Measurements from ENCODE around the gene PLEKHA8. TPM values are rescaled to one million over a fixed set of nuclear protein-coding genes. Genes with fewer than 3 reads are reported as not detected.
A peak's percentile ranks its signal among the peaks of the same experiment; 100 is the strongest.

PLEKHA8 gene
- total RNA-seq, 1 experiment from 2014 or later: 29.2 TPM

DNA sequence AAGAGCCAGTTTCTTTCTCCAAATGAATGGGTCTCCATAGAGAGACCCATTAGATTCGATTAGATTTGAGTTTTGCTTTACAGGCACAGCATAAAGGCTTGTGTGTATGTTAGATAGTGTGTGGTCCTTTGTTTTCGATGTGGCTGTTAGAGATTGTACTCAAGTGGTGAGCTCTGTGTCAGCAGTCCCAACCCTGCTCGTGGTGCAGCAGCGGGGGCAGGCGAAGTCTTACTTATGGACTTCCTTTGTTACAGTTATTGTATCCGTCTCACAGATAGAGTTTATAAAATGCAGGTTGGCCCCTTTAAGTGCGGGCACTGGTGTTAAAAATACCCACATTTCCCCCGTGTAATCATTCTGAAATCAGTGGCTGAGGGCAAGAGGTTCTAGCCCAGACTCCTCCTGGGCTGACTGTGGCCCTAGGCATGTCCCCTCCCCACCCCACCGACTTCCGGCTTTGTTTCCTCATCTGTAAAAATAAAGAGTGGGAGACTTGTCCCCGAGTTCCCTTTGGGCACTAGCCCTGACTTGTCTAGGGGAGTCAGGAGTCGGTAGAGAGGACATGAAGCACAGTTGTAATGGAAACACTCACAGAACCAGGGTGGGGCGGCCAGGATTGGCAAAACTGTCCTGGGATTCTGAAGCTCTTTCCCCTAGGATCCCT lies 135.2 kb downstream of the PLEKHA8 start:
- no peaks in the 10 kb centered on the region for H3K36me3 ChIP-seq (replicated peaks; ENCODE audit: control insufficient read depth, insufficient read depth, low read length)
- H3K27me3 ChIP-seq (ENCODE audit: control insufficient read depth, insufficient read depth, low read length): peaks cover 3% of the 10 kb centered on the region; the same call in 1 of the 2 replicates
- H3K4me3 ChIP-seq (ENCODE audit: insufficient read depth, low read depth, low read length): no peak overlapping the region
- DNase-seq: no peak

DNA sequence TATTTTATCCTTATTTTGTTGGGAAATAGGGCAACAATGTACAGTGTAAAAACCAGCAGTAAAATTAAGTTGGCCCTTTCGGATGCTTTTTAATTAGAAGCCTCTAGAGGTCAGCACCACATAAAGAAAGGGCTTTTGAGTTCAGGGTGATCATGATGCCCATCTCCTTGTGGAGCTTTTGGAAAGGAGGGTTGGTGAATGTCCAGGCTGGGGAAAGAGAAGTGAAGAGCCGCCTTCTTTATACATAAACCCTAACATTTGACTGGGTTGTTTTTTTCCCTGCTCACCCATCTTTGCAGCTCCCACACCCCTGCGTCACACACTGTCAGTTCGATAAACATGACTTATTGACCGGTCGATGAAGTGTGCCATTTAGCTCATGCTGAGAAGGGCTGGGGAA lies 136.4 kb downstream of the PLEKHA8 start:
- Histone ChIP-seq H3K27me3 (ENCODE audit: control insufficient read depth, insufficient read depth, low read length) (peaks cover 4% of the 10 kb centered on the region; the same call in 1 of the 2 replicates), H3K36me3 (replicated peaks; ENCODE audit: control insufficient read depth, insufficient read depth, low read length) (no peaks in the 10 kb centered on the region), H3K4me3 (ENCODE audit: insufficient read depth, low read depth, low read length) (no peak overlapping the region)
- peak; percentile 65 for DNase-seq

GRCh38 chr7:30165590-30165989 lies 137.4 kb downstream of the PLEKHA8 start:
- no peak for DNase-seq
- H3K27me3 ChIP-seq (ENCODE audit: control insufficient read depth, insufficient read depth, low read length): peaks cover 6% of the 10 kb centered on the region; the same call in 1 of the 2 replicates
- no peak overlapping the region for H3K4me3 ChIP-seq (ENCODE audit: insufficient read depth, low read depth, low read length)
- no peaks in the 10 kb centered on the region for H3K36me3 ChIP-seq (replicated peaks; ENCODE audit: control insufficient read depth, insufficient read depth, low read length)

- Histone ChIP-seq H3K27me3 (ENCODE audit: control insufficient read depth, insufficient read depth, low read length) (peaks cover 8% of the 10 kb centered on the region), H3K4me3 (ENCODE audit: insufficient read depth, low read depth, low read length) (no peak overlapping the region), H3K36me3 (replicated peaks; ENCODE audit: control insufficient read depth, insufficient read depth, low read length) (no peaks in the 10 kb centered on the region)
- DNase-seq: no peak
Measured at GRCh38 chr7:30166155-30166840, 138.1 kb downstream of the PLEKHA8 start.

GRCh38 chr7:30166841-30167235 lies 138.6 kb downstream of the PLEKHA8 start:
- H3K27me3 ChIP-seq (ENCODE audit: control insufficient read depth, insufficient read depth, low read length): peaks cover 8% of the 10 kb centered on the region
- no peak for DNase-seq
- no peaks in the 10 kb centered on the region for H3K36me3 ChIP-seq (replicated peaks; ENCODE audit: control insufficient read depth, insufficient read depth, low read length)
- no peak overlapping the region for H3K4me3 ChIP-seq (ENCODE audit: insufficient read depth, low read depth, low read length)

DNA sequence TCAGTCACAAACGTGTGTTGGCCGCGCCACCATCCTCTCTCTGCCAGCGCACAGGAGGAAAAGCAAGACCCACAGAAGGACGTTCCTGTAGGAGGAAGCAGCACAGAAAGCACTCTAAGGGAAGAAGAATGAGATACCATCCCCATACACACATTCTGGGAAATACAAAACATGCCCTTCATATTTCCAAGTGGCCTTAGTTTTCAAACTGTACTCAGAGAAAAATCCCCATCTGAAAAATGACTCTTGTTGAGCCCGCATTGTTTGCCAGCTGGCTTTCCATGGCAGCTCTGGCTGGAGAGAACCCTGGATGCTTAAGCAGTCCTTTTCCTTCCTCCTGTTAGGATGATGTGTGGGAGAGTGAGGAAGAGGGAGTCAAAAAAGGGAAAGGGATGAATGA lies 139.7 kb downstream of the PLEKHA8 start:
- DNase-seq: no peak
- Histone ChIP-seq H3K4me3 (ENCODE audit: insufficient read depth, low read depth, low read length) (no peak overlapping the region), H3K36me3 (replicated peaks; ENCODE audit: control insufficient read depth, insufficient read depth, low read length) (no peaks in the 10 kb centered on the region), H3K27me3 (ENCODE audit: control insufficient read depth, insufficient read depth, low read length) (peaks cover 8% of the 10 kb centered on the region)

- Histone ChIP-seq H3K4me3 (ENCODE audit: insufficient read depth, low read depth, low read length) (no peak overlapping the region), H3K27me3 (ENCODE audit: control insufficient read depth, insufficient read depth, low read length) (peaks cover 8% of the 10 kb centered on the region), H3K36me3 (replicated peaks; ENCODE audit: control insufficient read depth, insufficient read depth, low read length) (no peaks in the 10 kb centered on the region)
- peak; percentile 64 for DNase-seq
Measured at GRCh38 chr7:30168835-30169573, 140.8 kb downstream of the PLEKHA8 start.

GRCh38 chr7:30169579-30169978 lies 141.4 kb downstream of the PLEKHA8 start:
- Histone ChIP-seq H3K27me3 (ENCODE audit: control insufficient read depth, insufficient read depth, low read length) (peaks cover 8% of the 10 kb centered on the region), H3K36me3 (replicated peaks; ENCODE audit: control insufficient read depth, insufficient read depth, low read length) (no peaks in the 10 kb centered on the region), H3K4me3 (ENCODE audit: insufficient read depth, low read depth, low read length) (no peak overlapping the region)
- DNase-seq: no peak

DNA sequence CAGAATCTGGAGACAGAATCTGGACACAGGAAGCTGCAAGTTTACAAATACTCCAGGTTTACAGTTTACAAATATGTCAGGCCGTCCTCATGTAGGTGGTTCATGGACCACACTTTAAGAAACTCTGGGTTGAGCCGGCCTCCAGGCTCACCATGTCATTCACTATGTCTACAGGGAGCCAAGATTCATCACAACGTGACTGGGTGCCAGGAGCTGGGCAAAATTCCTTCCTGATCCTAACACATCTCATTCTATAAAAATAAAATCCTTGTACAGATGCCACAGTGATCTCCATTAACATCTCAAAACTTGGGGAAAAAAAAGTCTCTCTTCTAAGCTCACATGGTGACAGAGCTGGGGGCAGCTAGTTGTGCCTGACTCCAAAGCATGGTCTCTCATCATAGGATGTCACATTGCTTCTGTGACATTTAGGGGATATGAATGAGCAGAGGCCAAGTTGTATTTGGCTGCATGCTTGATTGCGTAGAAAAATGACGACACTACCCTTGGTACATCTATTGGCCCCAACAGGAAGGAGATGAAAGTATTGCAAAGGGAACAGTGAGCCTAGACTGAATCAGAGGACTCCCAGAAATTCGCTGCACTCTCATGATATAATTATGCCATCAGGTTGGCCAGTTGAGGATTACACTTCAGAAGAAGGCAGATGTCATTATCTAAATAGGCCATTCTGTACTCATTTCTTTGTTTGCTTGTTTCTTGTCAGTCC lies 142.4 kb downstream of the PLEKHA8 start:
- DNase-seq: no peak
- Histone ChIP-seq H3K36me3 (replicated peaks; ENCODE audit: control insufficient read depth, insufficient read depth, low read length) (no peaks in the 10 kb centered on the region), H3K27me3 (ENCODE audit: control insufficient read depth, insufficient read depth, low read length) (peaks cover 8% of the 10 kb centered on the region), H3K4me3 (ENCODE audit: insufficient read depth, low read depth, low read length) (no peak overlapping the region)

GRCh38 chr7:30171766-30172447 lies 143.7 kb downstream of the PLEKHA8 start:
- Histone ChIP-seq H3K36me3 (replicated peaks; ENCODE audit: control insufficient read depth, insufficient read depth, low read length) (no peaks in the 10 kb centered on the region), H3K27me3 (ENCODE audit: control insufficient read depth, insufficient read depth, low read length) (peaks cover 8% of the 10 kb centered on the region), H3K4me3 (ENCODE audit: insufficient read depth, low read depth, low read length) (no peak overlapping the region)
- no peak for DNase-seq

DNA sequence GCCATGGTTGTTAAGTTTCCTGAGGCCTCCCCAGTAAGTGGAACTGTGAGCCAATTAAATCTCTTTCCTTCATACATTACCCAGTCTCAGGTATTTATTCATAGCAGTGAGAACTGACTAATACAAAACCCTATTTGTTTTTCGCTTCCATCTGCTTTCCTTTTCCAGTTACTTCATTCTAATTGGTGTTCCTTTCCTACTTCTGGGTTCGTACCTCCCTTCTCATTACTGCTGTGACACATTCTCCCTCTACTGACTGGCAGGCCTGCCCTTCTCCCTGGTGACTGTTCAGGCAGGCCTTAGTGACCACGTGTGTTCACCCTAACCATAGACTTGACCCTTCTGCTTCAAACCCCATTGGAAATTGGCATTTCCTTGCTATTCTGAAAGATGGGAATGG lies 144.2 kb downstream of the PLEKHA8 start:
- DNase-seq: no peak
- H3K4me3 ChIP-seq (ENCODE audit: insufficient read depth, low read depth, low read length): no peak overlapping the region
- H3K36me3 ChIP-seq (replicated peaks; ENCODE audit: control insufficient read depth, insufficient read depth, low read length): no peaks in the 10 kb centered on the region
- peaks cover 8% of the 10 kb centered on the region for H3K27me3 ChIP-seq (ENCODE audit: control insufficient read depth, insufficient read depth, low read length)

DNA sequence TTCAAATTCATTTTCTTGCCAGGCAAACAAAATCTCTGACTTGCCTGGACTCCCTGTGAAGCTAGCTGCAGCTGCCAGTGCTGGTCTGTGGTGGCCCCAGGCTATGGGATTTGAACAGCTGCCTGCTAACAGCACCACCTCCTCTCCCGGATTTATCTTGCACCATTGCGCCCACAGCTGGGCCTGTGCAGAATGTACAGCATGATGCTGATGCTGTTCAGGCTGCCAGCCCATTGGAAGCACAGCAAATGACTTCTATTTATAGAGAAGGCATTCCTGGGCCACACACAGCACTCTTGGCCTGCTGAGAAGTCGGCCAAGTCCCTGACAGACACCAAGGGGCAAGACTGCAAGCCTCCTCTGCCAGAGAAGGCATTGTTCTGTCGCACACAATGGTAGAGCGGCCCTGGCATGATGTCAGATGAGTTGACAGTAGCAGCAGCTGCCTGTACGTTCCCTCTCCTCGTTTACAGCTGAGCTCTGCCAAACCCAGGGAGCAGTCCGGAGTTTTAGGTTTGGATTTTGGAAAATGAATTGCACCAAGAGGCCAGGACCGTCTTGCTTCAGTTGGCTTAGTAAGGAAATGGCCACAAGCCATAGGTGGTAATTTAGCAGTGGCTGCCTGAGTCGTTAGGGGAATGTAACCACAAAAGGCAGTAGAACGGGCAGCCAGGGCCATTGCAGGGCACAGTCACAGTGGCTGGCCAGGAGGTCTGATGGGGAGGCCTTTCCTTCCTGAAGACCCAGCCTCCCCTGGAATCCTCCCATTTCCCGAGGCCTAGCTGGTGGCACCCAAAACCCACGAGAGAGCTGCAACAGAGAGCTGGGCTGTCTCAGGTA lies 145.1 kb downstream of the PLEKHA8 start:
- Histone ChIP-seq H3K36me3 (replicated peaks; ENCODE audit: control insufficient read depth, insufficient read depth, low read length) (no peaks in the 10 kb centered on the region), H3K27me3 (ENCODE audit: control insufficient read depth, insufficient read depth, low read length) (peaks cover 6% of the 10 kb centered on the region), H3K4me3 (ENCODE audit: insufficient read depth, low read depth, low read length) (no peak overlapping the region)
- no peak for DNase-seq

DNA sequence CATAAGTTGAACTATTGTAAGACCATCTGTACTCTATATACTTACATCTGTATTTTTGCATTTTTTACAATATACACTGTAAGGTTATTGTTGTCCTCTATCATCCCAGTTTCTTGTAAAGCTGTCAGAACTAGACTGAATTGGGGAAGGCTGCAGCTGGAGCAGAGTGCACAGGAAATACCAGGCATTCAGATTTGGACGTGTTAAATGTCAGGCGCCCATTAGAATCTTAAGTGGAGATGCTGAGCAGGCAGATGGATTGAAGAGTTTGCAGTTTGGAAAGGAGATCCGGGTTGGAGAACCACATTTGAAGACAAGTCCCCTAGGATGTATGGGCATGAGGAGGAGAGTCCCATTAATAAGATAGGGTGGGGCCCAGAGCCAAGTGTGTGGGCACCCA lies 147.0 kb downstream of the PLEKHA8 start:
- Histone ChIP-seq H3K36me3 (replicated peaks; ENCODE audit: control insufficient read depth, insufficient read depth, low read length) (no peaks in the 10 kb centered on the region), H3K4me3 (ENCODE audit: insufficient read depth, low read depth, low read length) (no peak overlapping the region), H3K27me3 (ENCODE audit: control insufficient read depth, insufficient read depth, low read length) (peaks cover 2% of the 10 kb centered on the region; the same call in 1 of the 2 replicates)
- DNase-seq: no peak
